ENCODE data around the gene IBTK.

Gene IBTK

GRCh38 chr6:82183642-82184282 lies 63.8 kb downstream of the IBTK start:
- Histone ChIP-seq H3K9me3 (ENCODE audit: low read length) (no peaks in the 10 kb centered on the region), H2AFZ (ENCODE audit: low read length) (no peak overlapping the region), H3K4me2 (ENCODE audit: low read length) (no peak overlapping the region), H4K20me1 (ENCODE audit: insufficient read depth, low read length) (no peaks in the 10 kb centered on the region), H3K4me1 (ENCODE audit: insufficient read depth, low read length, severe bottlenecking) (no peaks in the 10 kb centered on the region), H3K79me2 (ENCODE audit: insufficient read depth, low read length) (no peaks in the 10 kb centered on the region), H3K36me3 (ENCODE audit: insufficient read depth, low read length) (peaks cover 31% of the 10 kb centered on the region), H3K9ac (ENCODE audit: low read length) (no peak overlapping the region), H3K4me3 (ENCODE audit: low read depth, low read length, poor library complexity, severe bottlenecking) (no peak overlapping the region), H3F3A (ENCODE audit: insufficient read depth, low read length) (no peaks in the 10 kb centered on the region), H3K27ac (ENCODE audit: low read depth, low read length, poor library complexity, severe bottlenecking) (no peak overlapping the region), H3K9me2 (ENCODE audit: low read depth, low read length) (no peaks in the 10 kb centered on the region), H3K27me3 (ENCODE audit: insufficient read depth, low read length) (no peaks in the 10 kb centered on the region)
- TF ChIP-seq, protein P1, sequence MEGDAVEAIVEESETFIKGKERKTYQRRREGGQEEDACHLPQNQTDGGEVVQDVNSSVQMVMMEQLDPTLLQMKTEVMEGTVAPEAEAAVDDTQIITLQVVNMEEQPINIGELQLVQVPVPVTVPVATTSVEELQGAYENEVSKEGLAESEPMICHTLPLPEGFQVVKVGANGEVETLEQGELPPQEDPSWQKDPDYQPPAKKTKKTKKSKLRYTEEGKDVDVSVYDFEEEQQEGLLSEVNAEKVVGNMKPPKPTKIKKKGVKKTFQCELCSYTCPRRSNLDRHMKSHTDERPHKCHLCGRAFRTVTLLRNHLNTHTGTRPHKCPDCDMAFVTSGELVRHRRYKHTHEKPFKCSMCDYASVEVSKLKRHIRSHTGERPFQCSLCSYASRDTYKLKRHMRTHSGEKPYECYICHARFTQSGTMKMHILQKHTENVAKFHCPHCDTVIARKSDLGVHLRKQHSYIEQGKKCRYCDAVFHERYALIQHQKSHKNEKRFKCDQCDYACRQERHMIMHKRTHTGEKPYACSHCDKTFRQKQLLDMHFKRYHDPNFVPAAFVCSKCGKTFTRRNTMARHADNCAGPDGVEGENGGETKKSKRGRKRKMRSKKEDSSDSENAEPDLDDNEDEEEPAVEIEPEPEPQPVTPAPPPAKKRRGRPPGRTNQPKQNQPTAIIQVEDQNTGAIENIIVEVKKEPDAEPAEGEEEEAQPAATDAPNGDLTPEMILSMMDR (IDR thresholded peaks at IDR 0.05; ENCODE audit: low read length) = no peak
- no peak for TF ChIP-seq EZH2 (IDR thresholded peaks at IDR 0.05; ENCODE audit: borderline replicate concordance, low read length)

DNA sequence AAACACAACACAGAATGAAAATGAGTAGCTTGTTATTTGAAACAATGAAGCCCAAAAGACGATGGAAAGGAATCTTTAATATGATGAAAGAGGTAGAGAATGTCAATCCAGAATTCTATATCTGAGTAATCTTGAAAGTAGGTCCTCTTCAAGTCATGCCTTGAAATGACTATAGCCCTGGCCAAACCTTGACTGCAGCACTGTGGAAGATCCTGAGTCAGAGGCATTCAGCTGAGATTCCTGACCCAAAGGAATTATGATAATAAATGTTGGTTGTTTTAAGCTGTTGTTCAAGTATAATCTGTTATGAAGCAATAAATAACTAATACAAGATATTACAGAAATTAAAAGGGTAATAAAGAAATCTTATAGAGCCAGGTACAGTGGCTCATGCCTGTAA lies 64.8 kb downstream of the IBTK start:
- no peak for TF ChIP-seq EZH2 (IDR thresholded peaks at IDR 0.05; ENCODE audit: borderline replicate concordance, low read length)
- TF ChIP-seq, protein P1 (IDR thresholded peaks at IDR 0.05; ENCODE audit: low read length) = no peak
- Histone ChIP-seq H3K4me3 (ENCODE audit: low read depth, low read length, poor library complexity, severe bottlenecking) (no peak overlapping the region), H3K27ac (ENCODE audit: low read depth, low read length, poor library complexity, severe bottlenecking) (no peak overlapping the region), H4K20me1 (ENCODE audit: insufficient read depth, low read length) (no peaks in the 10 kb centered on the region), H3K9ac (ENCODE audit: low read length) (no peak overlapping the region), H3K4me1 (ENCODE audit: insufficient read depth, low read length, severe bottlenecking) (no peaks in the 10 kb centered on the region), H3K79me2 (ENCODE audit: insufficient read depth, low read length) (no peaks in the 10 kb centered on the region), H3K9me2 (ENCODE audit: low read depth, low read length) (no peaks in the 10 kb centered on the region), H2AFZ (ENCODE audit: low read length) (no peak overlapping the region), H3K9me3 (ENCODE audit: low read length) (no peaks in the 10 kb centered on the region), H3K27me3 (ENCODE audit: insufficient read depth, low read length) (no peaks in the 10 kb centered on the region), H3K4me2 (ENCODE audit: low read length) (no peak overlapping the region), H3K36me3 (ENCODE audit: insufficient read depth, low read length) (peaks cover 31% of the 10 kb centered on the region), H3F3A (ENCODE audit: insufficient read depth, low read length) (no peaks in the 10 kb centered on the region)

DNA sequence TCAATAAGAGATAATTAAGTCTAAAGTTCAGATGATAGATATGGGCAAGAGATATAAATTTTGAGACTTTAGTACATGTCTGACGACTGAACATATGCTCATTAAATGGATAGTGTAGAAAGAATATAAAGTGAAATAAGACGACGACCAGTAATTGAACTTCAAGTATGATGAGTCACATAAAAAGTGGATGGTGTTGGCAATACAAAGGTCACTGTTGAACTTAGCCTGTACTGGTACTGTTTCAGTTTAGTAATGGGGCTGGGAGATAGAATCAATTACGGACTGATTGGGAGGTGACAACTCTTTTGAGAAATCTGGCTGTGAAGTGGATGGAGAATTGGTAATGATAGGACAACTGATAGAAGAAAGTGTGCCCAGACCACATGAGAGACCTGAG lies 68.1 kb downstream of the IBTK start:
- H3K9ac ChIP-seq (ENCODE audit: low read length) = no peak overlapping the region
- H3K9me2 ChIP-seq (ENCODE audit: low read depth, low read length) = no peaks in the 10 kb centered on the region
- peaks cover 25% of the 10 kb centered on the region for H3K36me3 ChIP-seq (ENCODE audit: insufficient read depth, low read length)
- TF ChIP-seq, protein P1 (IDR thresholded peaks at IDR 0.05; ENCODE audit: low read length) = no peak
- H3K4me1 ChIP-seq (ENCODE audit: insufficient read depth, low read length, severe bottlenecking) = no peaks in the 10 kb centered on the region
- no peaks in the 10 kb centered on the region for H3K27me3 ChIP-seq (ENCODE audit: insufficient read depth, low read length)
- H3F3A ChIP-seq (ENCODE audit: insufficient read depth, low read length) = no peaks in the 10 kb centered on the region
- H3K9me3 ChIP-seq (ENCODE audit: low read length) = no peaks in the 10 kb centered on the region
- H3K79me2 ChIP-seq (ENCODE audit: insufficient read depth, low read length) = no peaks in the 10 kb centered on the region
- H3K4me3 ChIP-seq (ENCODE audit: low read depth, low read length, poor library complexity, severe bottlenecking) = no peak overlapping the region
- H3K27ac ChIP-seq (ENCODE audit: low read depth, low read length, poor library complexity, severe bottlenecking) = no peak overlapping the region
- no peak overlapping the region for H2AFZ ChIP-seq (ENCODE audit: low read length)
- no peaks in the 10 kb centered on the region for H4K20me1 ChIP-seq (ENCODE audit: insufficient read depth, low read length)
- H3K4me2 ChIP-seq (ENCODE audit: low read length) = no peak overlapping the region

Data from OCI-LY1 (cell line).